ENCODE data around the gene MAEA.

DNA sequence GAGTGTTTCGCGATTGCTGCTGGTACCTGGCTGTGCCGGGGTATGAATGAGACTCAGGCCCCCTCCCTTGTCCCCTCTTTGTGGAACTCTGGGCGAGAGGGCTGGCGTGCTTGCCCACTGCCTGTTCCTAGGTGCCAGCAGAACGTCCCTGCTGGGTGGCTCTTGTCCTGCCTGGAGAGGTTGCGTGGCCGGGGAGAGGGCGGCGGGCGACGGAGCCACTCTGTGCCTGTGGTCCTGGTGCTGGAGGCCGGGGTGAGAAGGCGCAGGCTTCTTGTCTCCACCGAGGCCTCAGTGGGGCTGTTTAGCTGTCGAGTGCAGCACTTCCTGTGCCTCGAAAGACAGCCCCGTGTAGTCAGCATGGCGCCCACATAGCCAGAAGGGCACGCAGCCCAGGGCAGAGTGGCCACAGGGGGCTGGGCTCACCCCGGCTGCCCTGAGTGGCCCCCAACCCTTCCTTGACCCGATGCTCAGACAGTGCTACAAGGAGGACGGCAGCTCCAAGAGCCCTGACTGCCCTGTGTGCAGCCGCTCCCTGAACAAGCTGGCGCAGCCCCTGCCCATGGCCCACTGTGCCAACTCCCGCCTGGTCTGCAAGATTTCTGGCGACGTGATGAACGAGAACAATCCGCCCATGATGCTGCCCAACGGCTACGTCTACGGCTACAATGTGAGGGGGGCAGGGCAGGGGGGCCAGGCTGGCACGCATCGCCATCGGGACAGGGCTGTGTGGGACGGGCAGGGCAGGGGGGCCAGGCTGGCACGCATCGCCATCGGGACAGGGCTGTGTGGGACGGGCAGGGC is 48.5 kb downstream of the MAEA start:
- TF ChIP-seq, protein P1, sequence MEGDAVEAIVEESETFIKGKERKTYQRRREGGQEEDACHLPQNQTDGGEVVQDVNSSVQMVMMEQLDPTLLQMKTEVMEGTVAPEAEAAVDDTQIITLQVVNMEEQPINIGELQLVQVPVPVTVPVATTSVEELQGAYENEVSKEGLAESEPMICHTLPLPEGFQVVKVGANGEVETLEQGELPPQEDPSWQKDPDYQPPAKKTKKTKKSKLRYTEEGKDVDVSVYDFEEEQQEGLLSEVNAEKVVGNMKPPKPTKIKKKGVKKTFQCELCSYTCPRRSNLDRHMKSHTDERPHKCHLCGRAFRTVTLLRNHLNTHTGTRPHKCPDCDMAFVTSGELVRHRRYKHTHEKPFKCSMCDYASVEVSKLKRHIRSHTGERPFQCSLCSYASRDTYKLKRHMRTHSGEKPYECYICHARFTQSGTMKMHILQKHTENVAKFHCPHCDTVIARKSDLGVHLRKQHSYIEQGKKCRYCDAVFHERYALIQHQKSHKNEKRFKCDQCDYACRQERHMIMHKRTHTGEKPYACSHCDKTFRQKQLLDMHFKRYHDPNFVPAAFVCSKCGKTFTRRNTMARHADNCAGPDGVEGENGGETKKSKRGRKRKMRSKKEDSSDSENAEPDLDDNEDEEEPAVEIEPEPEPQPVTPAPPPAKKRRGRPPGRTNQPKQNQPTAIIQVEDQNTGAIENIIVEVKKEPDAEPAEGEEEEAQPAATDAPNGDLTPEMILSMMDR (IDR thresholded peaks at IDR 0.05; ENCODE audit: low read depth, low read length, poor library complexity, severe bottlenecking): no peak
- no peak for TF ChIP-seq EZH2phosphoT487 (IDR thresholded peaks at IDR 0.05; ENCODE audit: borderline replicate concordance, low read length)

Measured in DOHH2 (cell line).